IMR-90 (cell line): Measurements from ENCODE around the gene AGPAT1. TPM values are rescaled to one million over a fixed set of nuclear protein-coding genes. Genes with fewer than 3 reads are reported as not detected.

Experiments used
- ATAC-seq: fragments of 200-7000 bp; cut with Tn5 transposase; 2 replicates; pipeline ENCODE4 v1.9.1; 2020; ENCODE audit warnings: low read depth, mild to moderate bottlenecking, moderate library complexity
- BruUV-seq: library from RNA; stranded (reverse); fragments of 400-500 nt; replicated peaks from 2 replicates; lab custom pipeline; 2021; lab: Mats Ljungman, UMichigan
- CTCF ChIA-PET: fragments of 300-600 bp; formaldehyde crosslinking; extraction: SDS; loops from one replicate; lab custom pipeline; 2021; ENCODE audit warnings: antibody characterized with exemption; lab: Yijun Ruan, JAX
- POLR2A ChIA-PET: fragments of 300-600 bp; sonication (Branson Sonifier 250); formaldehyde crosslinking; loops from one replicate; lab custom pipeline; 2022; ENCODE audit warnings: antibody characterized with exemption; ENCODE audit not compliant: unreplicated experiment; lab: Charles Lee
- DNase-seq: peaks from one replicate; pipeline ENCODE4 v3.0.0; 2013
- H2AFZ ChIP-seq: replicated peaks from 2 replicates; pipeline ENCODE3; 2013; ENCODE audit warnings: low read length, mild to moderate bottlenecking; ENCODE audit not compliant: poor library complexity
- H2AK5ac ChIP-seq: 2 replicates; pipeline ENCODE4 v1.6.1; 2013; ENCODE audit warnings: low read depth, low read length, inconsistent platforms
- H2AK9ac ChIP-seq: replicated peaks from 2 replicates; pipeline ENCODE3; 2013; ENCODE audit warnings: mild to moderate bottlenecking, low read depth, low read length, moderate library complexity; ENCODE audit not compliant: poor library complexity
- H2BK120ac ChIP-seq: 2 replicates; pipeline ENCODE4 v1.6.1; 2013; ENCODE audit warnings: low read depth, low read length, inconsistent platforms
- H2BK15ac ChIP-seq: 3 replicates; pipeline ENCODE4 v1.6.1; 2013; ENCODE audit warnings: low read depth, low read length, inconsistent platforms
- H2BK20ac ChIP-seq: 2 replicates; pipeline ENCODE4 v1.6.1; 2013; ENCODE audit warnings: low read depth, mild to moderate bottlenecking, inconsistent platforms, low read length, moderate library complexity
- H2BK5ac ChIP-seq: 2 replicates; pipeline ENCODE4 v1.6.1; 2013; ENCODE audit warnings: mild to moderate bottlenecking, low read depth, low read length, inconsistent platforms; ENCODE audit not compliant: poor library complexity, severe bottlenecking
- H3K14ac ChIP-seq: replicated peaks from 2 replicates; pipeline ENCODE4 v1.6.1; 2013; ENCODE audit warnings: low read depth, low read length, inconsistent platforms
- H3K18ac ChIP-seq: 2 replicates; pipeline ENCODE4 v1.6.1; 2013; ENCODE audit warnings: low read depth, low read length, control low read depth
- H3K23ac ChIP-seq: 2 replicates; pipeline ENCODE4 v1.6.1; 2013; ENCODE audit warnings: low read depth, low read length, inconsistent platforms
- H3K27ac ChIP-seq: 2 replicates; pipeline ENCODE4 v1.5.1; 2013; ENCODE audit warnings: mild to moderate bottlenecking, control low read depth, low read length; ENCODE audit not compliant: insufficient read depth
- H3K27me3 ChIP-seq: 2 replicates; pipeline ENCODE4 v1.6.1; 2013; ENCODE audit warnings: low read length; ENCODE audit not compliant: control insufficient read depth, insufficient read depth
- H3K36me3 ChIP-seq: 2 replicates; pipeline ENCODE4 v1.6.1; 2013; ENCODE audit warnings: low read length, mixed read lengths; ENCODE audit not compliant: control insufficient read depth, insufficient read depth
- H3K4ac ChIP-seq: 2 replicates; pipeline ENCODE4 v1.6.1; 2013; ENCODE audit warnings: low read depth, low read length, inconsistent platforms
- H3K4me1 ChIP-seq: 2 replicates; pipeline ENCODE4 v1.6.1; 2013; ENCODE audit warnings: low read length, mixed read lengths; ENCODE audit not compliant: control insufficient read depth, insufficient read depth
- H3K4me2 ChIP-seq: 2 replicates; pipeline ENCODE4 v1.6.1; 2013; ENCODE audit warnings: low read depth, mild to moderate bottlenecking, control low read depth, low read length, moderate library complexity
- H3K4me3 ChIP-seq: 2 replicates; pipeline ENCODE4 v1.5.1; 2013; ENCODE audit warnings: low read depth, mild to moderate bottlenecking, control low read depth, low read length, moderate library complexity; ENCODE audit not compliant: insufficient read depth
- H3K56ac ChIP-seq: 2 replicates; pipeline ENCODE4 v1.6.1; 2013; ENCODE audit warnings: low read length, inconsistent platforms; ENCODE audit not compliant: insufficient read depth; ENCODE audit errors: extremely low read depth
- H3K79me1 ChIP-seq, 2 experiments: 2 replicates each; pipeline ENCODE4 v1.6.1; 2013; ENCODE audit warnings: low read length in 2 of 2, inconsistent platforms in 1 of 2, low read depth in 1 of 2
- H3K9ac ChIP-seq: 2 replicates; pipeline ENCODE4 v1.6.1; 2013; ENCODE audit warnings: low read depth, low read length, control low read depth
- H3K9me1 ChIP-seq: 2 replicates; pipeline ENCODE4 v1.6.1; 2013; ENCODE audit warnings: low read length, inconsistent platforms; ENCODE audit not compliant: insufficient read depth
- H3K9me3 ChIP-seq: 2 replicates; pipeline ENCODE4 v1.6.1; 2013; ENCODE audit warnings: low read length; ENCODE audit not compliant: control insufficient read depth, insufficient read depth
- H4K20me1 ChIP-seq: 2 replicates; pipeline ENCODE4 v1.6.1; 2013; ENCODE audit warnings: low read length, inconsistent platforms; ENCODE audit not compliant: insufficient read depth
- H4K5ac ChIP-seq: 2 replicates; pipeline ENCODE4 v1.6.1; 2013; ENCODE audit warnings: mild to moderate bottlenecking, low read depth, low read length, control low read depth
- H4K8ac ChIP-seq, 2 experiments: 2 replicates each; pipeline ENCODE4 v1.6.1; 2013; ENCODE audit warnings: low read depth in 2 of 2, low read length in 2 of 2, control low read depth in 1 of 2, inconsistent platforms in 1 of 2
- H4K91ac ChIP-seq: 2 replicates; pipeline ENCODE4 v1.6.1; 2013; ENCODE audit warnings: low read depth, low read length, inconsistent platforms; ENCODE audit not compliant: insufficient read depth
- BHLHE40 ChIP-seq: fragments of 150-350 bp; IDR thresholded peaks from 2 replicates; pipeline ENCODE4 v1.6.1; 2016; ENCODE audit warnings: mild to moderate bottlenecking, low read depth, low read length
- CEBPB ChIP-seq: IDR thresholded peaks from 2 replicates; pipeline ENCODE4 v1.6.1; 2012; ENCODE audit warnings: low read depth, low read length, improper control_type of control experiment
- CHD1 ChIP-seq: IDR thresholded peaks from 2 replicates; pipeline ENCODE4 v1.6.1; 2012; ENCODE audit warnings: low read depth, low read length, improper control_type of control experiment
- CTCF ChIP-seq: conservative IDR thresholded peaks from 2 replicates; pipeline ENCODE4 v1.5.1; 2012; ENCODE audit warnings: mild to moderate bottlenecking, low read depth, low read length, improper control_type of control experiment
- ELK1 ChIP-seq: fragments of 150-350 bp; IDR thresholded peaks from 2 replicates; pipeline ENCODE4 v1.6.1; 2016; ENCODE audit warnings: low read depth, mild to moderate bottlenecking, low read length, moderate library complexity, borderline replicate concordance
- FOS ChIP-seq: fragments of 150-350 bp; IDR thresholded peaks from 2 replicates; pipeline ENCODE4 v1.6.1; 2016; ENCODE audit warnings: low read depth, low read length
- MAFK ChIP-seq: IDR thresholded peaks from 2 replicates; pipeline ENCODE4 v1.6.1; 2012; ENCODE audit warnings: low read depth, low read length, improper control_type of control experiment
- MAZ ChIP-seq: IDR thresholded peaks from 2 replicates; pipeline ENCODE4 v1.6.1; 2012; ENCODE audit warnings: low read depth, mild to moderate bottlenecking, low read length, improper control_type of control experiment, moderate library complexity, borderline replicate concordance
- MXI1 ChIP-seq: IDR thresholded peaks from 2 replicates; pipeline ENCODE4 v1.6.1; 2012; ENCODE audit warnings: low read depth, mild to moderate bottlenecking, low read length, moderate library complexity, borderline replicate concordance
- NFE2L2 ChIP-seq: fragments of 150-350 bp; IDR thresholded peaks from 2 replicates; pipeline ENCODE4 v1.6.1; 2016; ENCODE audit warnings: low read depth, mild to moderate bottlenecking, low read length
- RAD21 ChIP-seq: IDR thresholded peaks from 2 replicates; pipeline ENCODE4 v1.6.1; 2012; ENCODE audit warnings: low read length, improper control_type of control experiment
- RCOR1 ChIP-seq: IDR thresholded peaks from 2 replicates; pipeline ENCODE4 v1.6.1; 2012; ENCODE audit warnings: mild to moderate bottlenecking, low read length, improper control_type of control experiment; ENCODE audit not compliant: insufficient replicate concordance
- RFX5 ChIP-seq: IDR thresholded peaks from 2 replicates; pipeline ENCODE4 v1.8.0; 2012; ENCODE audit warnings: low read depth, mild to moderate bottlenecking, low read length, moderate library complexity
- SMC3 ChIP-seq: fragments of 150-350 bp; IDR thresholded peaks from 2 replicates; pipeline ENCODE4 v1.6.1; 2016; ENCODE audit warnings: low read depth, mild to moderate bottlenecking, antibody characterized with exemption, low read length, moderate library complexity
- USF2 ChIP-seq: fragments of 150-350 bp; IDR thresholded peaks from 2 replicates; pipeline ENCODE4 v1.6.1; 2017; ENCODE audit warnings: mild to moderate bottlenecking, antibody characterized with exemption, low read length, low read depth
- WGBS, 2 experiments: methylation state at CpG; one replicate each; pipeline versions ENCODE4 v1.1.5 to v1.1.7; 2013; ENCODE audit warnings: missing lambda C conversion rate in 2 of 2; ENCODE audit not compliant: insufficient read length in 1 of 2; ENCODE audit errors: extremely low coverage in 2 of 2; 5-methylcytosine and 5-hydroxymethylcytosine counted together
- dilution Hi-C: fragments of 300-500 bp; cut with HindIII; formaldehyde crosslinking; loops from one replicate; pipeline ENCODE4 v1.14.3; 2018; ENCODE audit warnings: low sequenced_read_pairs; ENCODE audit not compliant: unreplicated experiment
- in situ Hi-C: fragments of 300-500 bp; cut with MboI; formaldehyde crosslinking; loops from 3 replicates; pipeline ENCODE4 v1.14.3; 2019; ENCODE audit warnings: low sequenced_read_pairs, inconsistent platforms, mixed read lengths
- intact Hi-C: fragments of 100-400 bp; cut with micrococcal nuclease; formaldehyde crosslinking; loops from 2 replicates; pipeline ENCODE4 v1.10.0; 2022
- polyA plus RNA-seq, 3 experiments: library from polyadenylated mRNA; depleted of rRNA; stranded (reverse); fragments of >200 nt; gene quantifications; 2 replicates each; pipeline ENCODE4 v1.2.3, GENCODE V29; 2012; ENCODE audit warnings: low replicate concordance in 1 of 3
- total RNA-seq: library from RNA; depleted of rRNA; stranded (reverse); fragments of >200 nt; gene quantifications from 2 replicates; pipeline ENCODE4 v1.2.3, GENCODE V29; 2012

AGPAT1 gene
- total and polyA plus RNA-seq, 2 of the 4 experiments (the other 2 are of a cell fraction): 27.2 to 116 TPM

GRCh38 chr6:32194388-32194787, 18.5 kb upstream of the AGPAT1 start:
- in situ Hi-C loops: loop anchor here (5.0 to 25.0 kb wide), 2 partner anchors 77 to 768 kb away; partner anchors contain the start of genes BRD2 and HLA-DMA
- Histone ChIP-seq H3K56ac (no peak overlapping the region), H3K4me2 (no peak overlapping the region), H3K18ac (no peak overlapping the region), H2BK5ac (no peak overlapping the region), H2BK120ac (no peak overlapping the region), H3K14ac (no peak overlapping the region), H3K4ac (no peak overlapping the region), H4K20me1 (no peaks in the 10 kb centered on the region), H2AFZ (no peak overlapping the region), H3K27ac (no peak overlapping the region), H3K36me3 (no peaks in the 10 kb centered on the region), H3K9me3 (no peaks in the 10 kb centered on the region), H2AK9ac (peak overlapping the region; percentile 88), H3K4me3 (no peak overlapping the region), H3K9me1 (peaks cover 25% of the 10 kb centered on the region), H3K27me3 (no peaks in the 10 kb centered on the region), H4K8ac (peak overlapping the region in 1 of 2 experiments; percentile 92; a peak in 2 of 4 replicates), H3K79me1 (peaks cover 18 to 45% of the 10 kb centered on the region in 2 experiments), H4K91ac (no peak overlapping the region), H2AK5ac (peak overlapping the region; percentile 23; the same call in 1 of the 2 replicates), H4K5ac (no peak overlapping the region), H3K4me1 (peaks cover 15% of the 10 kb centered on the region), H2BK15ac (no peak overlapping the region), H3K9ac (no peak overlapping the region), H2BK20ac (no peak overlapping the region), H3K23ac (no peak overlapping the region)
- no peak for DNase-seq
- intact Hi-C loops: no loop called here
- TF ChIP-seq RAD21: no peak
- TF ChIP-seq RCOR1: no peak
- TF ChIP-seq NFE2L2: no peak
- no peak for TF ChIP-seq CTCF
- no peak for TF ChIP-seq CHD1
- no peak for TF ChIP-seq SMC3
- no peak for TF ChIP-seq BHLHE40
- no peak for TF ChIP-seq FOS
- TF ChIP-seq MXI1: no peak
- no peak for TF ChIP-seq MAZ
- TF ChIP-seq USF2: no peak
- TF ChIP-seq RFX5: no peak
- TF ChIP-seq MAFK: no peak
- no peak for TF ChIP-seq CEBPB
- no peak for TF ChIP-seq ELK1
- dilution Hi-C loops: no loop called here
- WGBS, 2 experiments: 92% methylated on average over 2 of the region's 4 CpGs; no CpG with 5 or more reads in 1 of the 2 experiments
- CTCF ChIA-PET: no interaction called here
- ATAC-seq: no peak
- POLR2A ChIA-PET: interaction anchor here (0.5 kb wide), 1 partner anchor 15 kb away, joined by 15 read pairs; no protein-coding TSS in a partner anchor
- no TSS peak for BruUV-seq
